Gastrocnemius medialis (tissue), 4 donors: ENCODE measurements around the gene IGSF6. TPM values are rescaled to one million over a fixed set of nuclear protein-coding genes. Genes with fewer than 3 reads are reported as not detected.
"Not testable (repeated sequence)": the region's sequence is repeated elsewhere in the genome, so short reads cannot be mapped to it uniquely, and the experiment has no call there.

Source experiments
- ATAC-seq, 2 donors: fragments of 150-250 bp; one replicate each; pipeline ENCODE4 v1.9.1; 2016
- DNase-seq, 2 donors: peaks; one replicate each; pipeline ENCODE4 v3.0.0-alpha.2; 2019
- H3K27ac ChIP-seq, 4 donors: fragments of 200-600 bp; sonication (generic); 1 replicate in 1 of 4; 2 replicates in 3 of 4; pipeline ENCODE4 v1.5.1; 2016 to 2018; ENCODE audit warnings: mild to moderate bottlenecking in 2 of 4, moderate library complexity in 1 of 4
- H3K27me3 ChIP-seq, 3 donors: fragments of 200-600 bp; sonication (generic) in 2 of 3; 1 replicate in 1 of 3; 2 replicates in 2 of 3; pipeline versions ENCODE4 v1.5.1 to v1.6.0; 2016 to 2019; ENCODE audit warnings: mild to moderate bottlenecking in 1 of 3, moderate library complexity in 1 of 3
- H3K36me3 ChIP-seq, 2 donors: fragments of 200-600 bp; sonication (generic) in 1 of 2; one replicate each; pipeline ENCODE4 v1.5.1; 2017 to 2018
- H3K4me1 ChIP-seq, 2 donors: fragments of 200-600 bp; sonication (generic) in 1 of 2; one replicate each; pipeline ENCODE4 v1.5.1; 2016 to 2017; ENCODE audit warnings: mild to moderate bottlenecking in 2 of 2
- H3K4me3 ChIP-seq, 4 donors: fragments of 200-600 bp; sonication (generic) in 3 of 4; 1 replicate in 1 of 4; 2 replicates in 3 of 4; pipeline ENCODE4 v1.5.1; 2016 to 2019; ENCODE audit warnings: mild to moderate bottlenecking in 2 of 4
- H3K9me3 ChIP-seq, 3 donors: fragments of 200-600 bp; sonication (generic) in 2 of 3; 1 replicate in 1 of 3; 2 replicates in 2 of 3; pipeline ENCODE4 v1.5.1; 2016 to 2019
- POLR2A ChIP-seq, 2 donors: fragments of 450-650 bp; IDR thresholded peaks; one replicate each; pipeline ENCODE4 v1.6.1; 2017; ENCODE audit warnings: antibody characterized with exemption in 2 of 2, mild to moderate bottlenecking in 2 of 2, moderate library complexity in 2 of 2
- in situ Hi-C, 4 donors: fragments of 200-750 bp; cut with MboI; loops; one replicate each; pipeline versions ENCODE4 v1.15.0 to v1.8.0; 2017; ENCODE audit warnings: low sequenced_read_pairs in 4 of 4
- intact Hi-C: fragments of 100-400 bp; cut with DNase I; formaldehyde crosslinking; loops from one replicate; pipeline ENCODE4 v1.15.1; 2023; ENCODE audit warnings: low total_unique reads
- total RNA-seq, 4 donors: library from RNA; depleted of rRNA; stranded (reverse); fragments of >200 nt; gene quantifications; one replicate each; pipeline versions ENCODE4 v1.1.0 to v1.2.3, GENCODE V29; 2016
- TF ChIP-seq, protein P1 (sequence below), 5 experiments: fragments of 450-650 bp in 3 of 5; fragments of 200-600 bp in 2 of 5; sonication (generic) in 2 of 5; IDR thresholded peaks in 4 of 5; conservative IDR thresholded peaks in 1 of 5; 1 replicate in 4 of 5; 2 replicates in 1 of 5; pipeline ENCODE4 v1.5.1; 2016 to 2019; ENCODE audit warnings: antibody characterized with exemption in 5 of 5, mild to moderate bottlenecking in 3 of 5, moderate library complexity in 3 of 5

The IGSF6 gene
- total RNA-seq, 4 donors from 2014 or later, result 0.10 to 0.60 (median 0.39) TPM

DNA sequence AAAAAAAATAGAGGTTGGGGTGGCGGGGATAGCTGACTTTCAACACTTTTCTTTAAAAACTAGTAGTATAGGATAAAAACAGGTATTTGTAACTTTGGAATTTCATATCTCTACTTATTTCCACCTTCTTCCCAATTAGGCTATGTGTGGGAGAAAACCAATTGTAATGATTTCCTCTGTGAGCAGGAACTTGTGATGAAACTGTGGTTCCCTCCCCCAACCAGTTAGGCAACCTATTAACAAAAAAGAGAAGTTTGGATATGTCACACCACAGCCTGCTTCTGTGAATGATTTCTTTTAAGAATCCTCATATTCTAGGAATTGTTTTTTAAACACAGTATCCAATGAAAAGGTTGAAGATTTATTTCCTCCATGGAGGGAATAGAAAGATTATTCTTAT is 1.9 kb downstream of the IGSF6 start:
- Histone ChIP-seq H3K27me3 (no peaks in the 10 kb centered on the region), H3K4me1 (peaks cover 0 to 15% of the 10 kb centered on the region in 2 donors), H3K27ac (no peak overlapping the region), H3K4me3 (no peak overlapping the region), H3K9me3 (no peaks in the 10 kb centered on the region), H3K36me3 (no peaks in the 10 kb centered on the region)
- TF ChIP-seq POLR2A (IDR thresholded peaks at IDR 0.05), result no peak
- TF ChIP-seq, protein P1, sequence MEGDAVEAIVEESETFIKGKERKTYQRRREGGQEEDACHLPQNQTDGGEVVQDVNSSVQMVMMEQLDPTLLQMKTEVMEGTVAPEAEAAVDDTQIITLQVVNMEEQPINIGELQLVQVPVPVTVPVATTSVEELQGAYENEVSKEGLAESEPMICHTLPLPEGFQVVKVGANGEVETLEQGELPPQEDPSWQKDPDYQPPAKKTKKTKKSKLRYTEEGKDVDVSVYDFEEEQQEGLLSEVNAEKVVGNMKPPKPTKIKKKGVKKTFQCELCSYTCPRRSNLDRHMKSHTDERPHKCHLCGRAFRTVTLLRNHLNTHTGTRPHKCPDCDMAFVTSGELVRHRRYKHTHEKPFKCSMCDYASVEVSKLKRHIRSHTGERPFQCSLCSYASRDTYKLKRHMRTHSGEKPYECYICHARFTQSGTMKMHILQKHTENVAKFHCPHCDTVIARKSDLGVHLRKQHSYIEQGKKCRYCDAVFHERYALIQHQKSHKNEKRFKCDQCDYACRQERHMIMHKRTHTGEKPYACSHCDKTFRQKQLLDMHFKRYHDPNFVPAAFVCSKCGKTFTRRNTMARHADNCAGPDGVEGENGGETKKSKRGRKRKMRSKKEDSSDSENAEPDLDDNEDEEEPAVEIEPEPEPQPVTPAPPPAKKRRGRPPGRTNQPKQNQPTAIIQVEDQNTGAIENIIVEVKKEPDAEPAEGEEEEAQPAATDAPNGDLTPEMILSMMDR (IDR thresholded peaks at IDR 0.05 in 4 of 5, conservative IDR thresholded peaks at IDR 0.05 in 1 of 5), result no peak
- in situ Hi-C loops (no loop called here), intact Hi-C loops (no loop called here)
- no peak for DNase-seq
- ATAC-seq, result no peak

DNA sequence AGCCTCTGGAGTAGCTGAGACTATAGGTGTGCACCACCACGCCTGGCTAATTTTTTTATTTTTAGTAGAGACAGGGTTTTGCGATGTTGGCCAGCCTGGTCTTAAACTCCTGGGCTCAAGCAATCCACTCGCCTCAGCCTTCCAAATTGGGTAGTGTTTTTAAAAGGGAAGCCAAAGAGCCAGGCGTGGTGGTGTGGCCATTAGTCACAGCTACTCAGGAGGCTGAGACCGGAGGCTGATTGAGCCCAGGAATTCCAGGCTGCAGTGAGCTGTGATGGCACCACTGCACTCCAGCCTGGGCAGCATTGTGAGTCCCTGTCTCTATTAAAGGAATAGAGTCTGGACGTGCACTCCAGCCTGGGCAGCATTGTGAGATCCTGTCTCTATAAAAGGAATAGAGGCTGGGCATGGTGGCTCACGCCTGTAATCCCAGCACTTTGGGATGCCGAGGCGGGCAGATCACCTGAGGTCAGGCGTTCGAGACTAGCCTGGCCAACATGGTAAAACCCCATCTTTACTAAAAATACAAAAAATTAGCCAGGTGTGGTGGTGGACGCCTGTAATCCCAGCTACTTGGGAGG is 2.5 kb downstream of the IGSF6 start:
- H3K27me3 ChIP-seq, H3K9me3 ChIP-seq, H3K36me3 ChIP-seq, DNase-seq, intact Hi-C loops, H3K4me3 ChIP-seq, H3K27ac ChIP-seq, ATAC-seq: not testable (repeated sequence)
- peaks cover 3 to 19% of the 10 kb centered on the region in 2 donors for H3K4me1 ChIP-seq
- in situ Hi-C loops, result loop anchor here in 1 of 4 donors (10.0 kb wide), 1 partner anchor 55 kb away; the partner anchor contains the start of gene METTL9

DNA sequence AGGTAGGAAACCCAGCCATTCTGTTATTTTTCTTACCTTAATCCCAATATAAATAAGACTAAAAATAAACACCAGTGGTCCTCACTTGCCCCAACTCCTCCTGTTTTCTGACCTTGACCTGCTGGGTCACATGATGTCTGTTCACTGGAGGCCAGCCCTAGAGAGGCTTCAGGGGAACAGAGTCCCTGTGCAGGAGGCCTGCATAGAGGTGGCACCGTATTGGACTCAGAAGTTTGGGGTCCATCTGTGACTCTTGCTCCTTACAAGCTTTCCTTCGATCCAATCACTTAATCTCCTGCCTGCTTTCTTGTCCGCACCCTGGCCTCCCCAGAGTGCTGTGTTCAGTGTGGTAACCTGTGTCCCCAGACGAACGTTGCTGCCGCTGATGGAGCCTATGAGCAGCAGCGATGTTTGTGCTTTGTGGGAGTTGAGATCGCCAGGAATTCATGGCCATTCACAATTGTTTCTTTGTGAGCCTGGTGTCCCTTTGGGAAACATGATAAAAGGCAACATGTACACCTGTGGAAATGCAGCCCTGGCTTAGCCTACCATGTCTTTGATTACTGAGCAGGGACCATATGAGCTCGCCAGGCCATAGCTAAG is 4.7 kb downstream of the IGSF6 start:
- no peaks in the 10 kb centered on the region for H3K9me3 ChIP-seq
- H3K4me1 ChIP-seq, result peaks cover 12 to 29% of the 10 kb centered on the region in 2 donors
- H3K4me3 ChIP-seq, result no peak overlapping the region
- TF ChIP-seq, protein P1 (IDR thresholded peaks at IDR 0.05 in 4 of 5, conservative IDR thresholded peaks at IDR 0.05 in 1 of 5), result no peak
- TF ChIP-seq POLR2A (IDR thresholded peaks at IDR 0.05), result no peak
- in situ Hi-C loops (loop anchor here in 1 of 4 donors (10.0 kb wide), 1 partner anchor 53 kb away; the partner anchor contains the start of gene METTL9), intact Hi-C loops (no loop called here)
- H3K27ac ChIP-seq, result no peak overlapping the region
- DNase-seq (no peak), ATAC-seq (no peak)
- no peaks in the 10 kb centered on the region for H3K36me3 ChIP-seq
- no peaks in the 10 kb centered on the region for H3K27me3 ChIP-seq

DNA sequence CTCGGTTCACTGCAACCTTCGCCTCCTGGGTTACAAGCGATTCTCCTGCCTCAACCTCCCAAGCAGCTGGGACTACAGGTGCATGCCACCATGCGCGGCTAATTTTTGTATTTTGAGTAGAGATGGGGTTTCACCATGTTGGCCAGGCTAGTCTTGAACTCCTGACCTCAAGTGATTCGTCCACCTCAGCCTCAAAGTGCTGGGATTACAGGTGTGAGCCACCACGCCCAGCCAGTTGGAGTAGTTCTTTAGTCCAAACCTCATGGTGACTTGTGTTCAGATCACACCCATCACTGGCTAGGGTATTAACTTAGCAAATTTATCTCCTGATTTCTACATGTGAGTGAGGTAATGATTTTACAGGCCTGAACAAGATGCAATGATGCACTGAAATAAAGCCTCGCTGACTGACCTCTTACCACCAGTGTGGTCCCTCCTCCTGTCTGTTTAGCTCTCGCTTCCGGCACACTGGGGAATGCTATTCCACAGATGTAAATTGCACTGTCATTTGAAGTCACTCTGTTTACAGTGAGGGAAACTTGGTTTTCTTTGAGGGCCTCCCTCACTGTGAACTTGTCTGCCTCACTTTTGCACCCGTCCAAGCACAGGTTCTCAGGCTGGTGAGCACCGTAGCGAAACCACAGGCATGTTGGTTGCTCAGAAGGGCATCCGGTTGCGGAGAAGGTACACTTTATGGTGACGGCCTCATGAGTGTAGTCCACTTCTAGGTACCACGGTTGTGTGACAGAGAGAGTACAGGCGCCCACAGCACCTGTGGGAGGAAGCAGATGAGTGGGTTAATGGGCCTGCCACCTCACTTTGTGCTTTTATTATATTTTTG is 5.5 kb downstream of the IGSF6 start:
- Histone ChIP-seq H3K4me1 (peaks cover 12 to 29% of the 10 kb centered on the region in 2 donors), H3K27ac (peak overlapping the region in 2 of 4 donors; percentile 51 to 64), H3K36me3 (no peaks in the 10 kb centered on the region), H3K4me3 (no peak overlapping the region), H3K27me3 (no peaks in the 10 kb centered on the region), H3K9me3 (no peaks in the 10 kb centered on the region)
- intact Hi-C loops, result no loop called here
- in situ Hi-C loops, result loop anchor here in 1 of 4 donors (10.0 kb wide), 1 partner anchor 52 kb away; the partner anchor contains the start of gene METTL9
- no peak for ATAC-seq
- no peak for DNase-seq
- no peak for TF ChIP-seq POLR2A (IDR thresholded peaks at IDR 0.05)
- TF ChIP-seq, protein P1 (IDR thresholded peaks at IDR 0.05 in 4 of 5, conservative IDR thresholded peaks at IDR 0.05 in 1 of 5), result no peak

DNA sequence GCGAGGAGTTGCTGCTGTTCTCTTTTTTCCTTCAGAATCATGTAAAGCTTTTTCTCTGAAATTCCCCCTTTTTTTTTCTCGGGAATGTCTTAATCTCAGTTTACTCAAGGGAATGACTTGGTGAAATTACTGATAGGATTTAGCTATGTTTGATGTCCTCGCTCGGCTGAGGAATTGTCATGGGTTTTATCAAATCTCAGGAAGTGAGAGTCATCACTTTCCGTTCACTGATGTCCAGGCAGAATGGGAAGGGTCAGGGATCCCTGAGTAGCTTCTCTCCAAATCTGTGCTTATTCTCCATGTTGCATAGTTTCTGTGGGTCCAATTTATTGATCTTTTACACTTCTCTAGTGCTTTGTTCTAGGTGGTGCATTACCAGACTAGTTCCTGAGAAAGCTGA is 6.3 kb downstream of the IGSF6 start:
- H3K4me3 ChIP-seq, result peak overlapping the region in 3 of 4 donors; percentile 19 to 42 (median 37)
- peak overlapping the region; percentile 41 to 64 (median 54) for H3K27ac ChIP-seq
- ATAC-seq (no peak), DNase-seq (no peak)
- no peaks in the 10 kb centered on the region for H3K27me3 ChIP-seq
- peaks cover 12 to 29% of the 10 kb centered on the region in 2 donors for H3K4me1 ChIP-seq
- TF ChIP-seq, protein P1 (IDR thresholded peaks at IDR 0.05 in 4 of 5, conservative IDR thresholded peaks at IDR 0.05 in 1 of 5), result no peak
- TF ChIP-seq POLR2A (IDR thresholded peaks at IDR 0.05), result no peak
- in situ Hi-C loops, result loop anchor here in 1 of 4 donors (10.0 kb wide), 1 partner anchor 51 kb away; the partner anchor contains the start of gene METTL9
- H3K36me3 ChIP-seq, result no peaks in the 10 kb centered on the region
- no peaks in the 10 kb centered on the region for H3K9me3 ChIP-seq
- intact Hi-C loops, result no loop called here
